ENCODE measurements around the gene BAIAP2L1. TPM values are rescaled to one million over a fixed set of nuclear protein-coding genes. Genes with fewer than 3 reads are reported as not detected.
"Not testable (repeated sequence)": the region's sequence is repeated elsewhere in the genome, so short reads cannot be mapped to it uniquely, and the experiment has no call there.

Gene BAIAP2L1
- total RNA-seq, 1 experiment from 2014 or later, result 60.9 TPM

GRCh38 chr7:98418636-98419315 is 17.9 kb upstream of the BAIAP2L1 start:
- H3K4me1 ChIP-seq, result peaks cover 38% of the 10 kb centered on the region
- ChIA-PET POLR2A (interaction anchor here (1.4 kb wide), 1 partner anchor 11 kb away, joined by 3 read pairs; no protein-coding TSS in a partner anchor), CTCF (interaction anchor here (0.7 to 1.2 kb wide), 2 partner anchors 17 to 1940 kb away, joined by 4 read pairs; no protein-coding TSS in a partner anchor)
- intact Hi-C loops (cut with micrococcal nuclease; ENCODE audit: unreplicated experiment), result no loop called here
- peak; percentile 86 to 97 for DNase-seq
- TF ChIP-seq, protein P1, sequence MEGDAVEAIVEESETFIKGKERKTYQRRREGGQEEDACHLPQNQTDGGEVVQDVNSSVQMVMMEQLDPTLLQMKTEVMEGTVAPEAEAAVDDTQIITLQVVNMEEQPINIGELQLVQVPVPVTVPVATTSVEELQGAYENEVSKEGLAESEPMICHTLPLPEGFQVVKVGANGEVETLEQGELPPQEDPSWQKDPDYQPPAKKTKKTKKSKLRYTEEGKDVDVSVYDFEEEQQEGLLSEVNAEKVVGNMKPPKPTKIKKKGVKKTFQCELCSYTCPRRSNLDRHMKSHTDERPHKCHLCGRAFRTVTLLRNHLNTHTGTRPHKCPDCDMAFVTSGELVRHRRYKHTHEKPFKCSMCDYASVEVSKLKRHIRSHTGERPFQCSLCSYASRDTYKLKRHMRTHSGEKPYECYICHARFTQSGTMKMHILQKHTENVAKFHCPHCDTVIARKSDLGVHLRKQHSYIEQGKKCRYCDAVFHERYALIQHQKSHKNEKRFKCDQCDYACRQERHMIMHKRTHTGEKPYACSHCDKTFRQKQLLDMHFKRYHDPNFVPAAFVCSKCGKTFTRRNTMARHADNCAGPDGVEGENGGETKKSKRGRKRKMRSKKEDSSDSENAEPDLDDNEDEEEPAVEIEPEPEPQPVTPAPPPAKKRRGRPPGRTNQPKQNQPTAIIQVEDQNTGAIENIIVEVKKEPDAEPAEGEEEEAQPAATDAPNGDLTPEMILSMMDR (IDR thresholded peaks at IDR 0.05; ENCODE audit: insufficient read depth in 1 of 2, low read depth in 1 of 2, low read length in 1 of 2, severe bottlenecking in 1 of 2, unreplicated experiment in 1 of 2), result no peak
- Mint-ChIP-seq H3K36me3 (ENCODE audit: insufficient read depth, unreplicated experiment) (peaks cover 18% of the 10 kb centered on the region), H3K4me3 (ENCODE audit: unreplicated experiment) (peak overlapping the region; percentile 63), H3K9me3 (ENCODE audit: unreplicated experiment) (peaks cover 10% of the 10 kb centered on the region), H3K27me3 (ENCODE audit: insufficient read depth, unreplicated experiment) (no peaks in the 10 kb centered on the region), H3K4me1 (ENCODE audit: low read depth, unreplicated experiment) (peaks cover 23% of the 10 kb centered on the region), H3K27ac (ENCODE audit: unreplicated experiment) (peak overlapping the region; percentile 98)
- TSS peak; percentile 77 for BruUV-seq (replicated peaks)
- H3K36me3 ChIP-seq (ENCODE audit: control insufficient read depth, insufficient read depth, low read length), result no peaks in the 10 kb centered on the region
- H3K27me3 ChIP-seq (replicated peaks; ENCODE audit: control insufficient read depth, insufficient read depth, low read length), result no peaks in the 10 kb centered on the region
- H3K4me3 ChIP-seq (ENCODE audit: low read depth, low read length), result no peak overlapping the region
- H3K9me3 ChIP-seq, result no peaks in the 10 kb centered on the region

DNA sequence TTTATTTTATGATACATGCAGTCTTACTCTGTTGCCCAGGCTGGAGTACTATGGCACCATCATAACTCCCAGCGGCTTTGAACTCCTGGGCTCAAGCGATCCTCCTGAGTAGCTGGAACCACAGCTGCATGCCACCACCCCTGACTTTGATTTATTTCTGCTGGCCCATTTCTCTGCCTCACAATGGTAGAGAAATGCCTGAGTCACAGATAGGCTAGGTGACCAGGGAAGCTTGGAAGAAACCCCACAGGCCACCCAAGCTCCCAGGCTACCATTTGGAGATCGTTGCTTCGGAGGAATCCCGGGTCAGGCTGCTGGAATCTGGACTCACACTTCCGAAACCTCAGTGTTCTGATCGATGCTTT is 17.4 kb upstream of the BAIAP2L1 start:
- no peaks in the 10 kb centered on the region for H3K27me3 ChIP-seq (replicated peaks; ENCODE audit: control insufficient read depth, insufficient read depth, low read length)
- no peak for DNase-seq
- no peaks in the 10 kb centered on the region for H3K36me3 ChIP-seq (ENCODE audit: control insufficient read depth, insufficient read depth, low read length)
- CTCF ChIA-PET, result interaction anchor here (1.2 to 2.0 kb wide), 2 partner anchors 16 kb away, joined by 4 to 22 read pairs; partner anchors contain the start of gene BAIAP2L1
- H3K4me1 ChIP-seq, result peaks cover 38% of the 10 kb centered on the region
- POLR2A ChIA-PET, result interaction anchor here (1.4 kb wide), 1 partner anchor 10 kb away, joined by 3 read pairs; no protein-coding TSS in a partner anchor
- Mint-ChIP-seq H3K9me3 (ENCODE audit: unreplicated experiment) (peaks cover 4% of the 10 kb centered on the region), H3K4me1 (ENCODE audit: low read depth, unreplicated experiment) (peaks cover 23% of the 10 kb centered on the region), H3K4me3 (ENCODE audit: unreplicated experiment) (peak overlapping the region; percentile 63), H3K27me3 (ENCODE audit: insufficient read depth, unreplicated experiment) (no peaks in the 10 kb centered on the region), H3K36me3 (ENCODE audit: insufficient read depth, unreplicated experiment) (peaks cover 18% of the 10 kb centered on the region), H3K27ac (ENCODE audit: unreplicated experiment) (peak overlapping the region; percentile 98)
- TSS peak; percentile 78 for BruUV-seq (replicated peaks)
- no peak overlapping the region for H3K4me3 ChIP-seq (ENCODE audit: low read depth, low read length)
- H3K9me3 ChIP-seq, result no peaks in the 10 kb centered on the region
- TF ChIP-seq, protein P1 (IDR thresholded peaks at IDR 0.05; ENCODE audit: insufficient read depth in 1 of 2, low read depth in 1 of 2, low read length in 1 of 2, severe bottlenecking in 1 of 2, unreplicated experiment in 1 of 2), result no peak
- intact Hi-C loops (cut with micrococcal nuclease; ENCODE audit: unreplicated experiment), result no loop called here

- H3K4me3 ChIP-seq (ENCODE audit: low read depth, low read length); H3K36me3 ChIP-seq (ENCODE audit: control insufficient read depth, insufficient read depth, low read length); H3K27me3 Mint-ChIP-seq (ENCODE audit: insufficient read depth, unreplicated experiment); intact Hi-C loops (cut with micrococcal nuclease; ENCODE audit: unreplicated experiment); H3K9me3 Mint-ChIP-seq (ENCODE audit: unreplicated experiment); H3K27me3 ChIP-seq (replicated peaks; ENCODE audit: control insufficient read depth, insufficient read depth, low read length); H3K9me3 ChIP-seq; BruUV-seq (replicated peaks): not testable (repeated sequence)
- H3K4me1 ChIP-seq, result peaks cover 38% of the 10 kb centered on the region
- POLR2A ChIA-PET, result interaction anchor here (0.6 to 1.5 kb wide), 6 partner anchors 10 to 1183 kb away, joined by 3 to 7 read pairs (median 3); partner anchors contain the start of gene BAIAP2L1
- peaks cover 18% of the 10 kb centered on the region for H3K36me3 Mint-ChIP-seq (ENCODE audit: insufficient read depth, unreplicated experiment)
- peaks cover 23% of the 10 kb centered on the region for H3K4me1 Mint-ChIP-seq (ENCODE audit: low read depth, unreplicated experiment)
- peak overlapping the region; percentile 98 for H3K27ac Mint-ChIP-seq (ENCODE audit: unreplicated experiment)
- DNase-seq, result peak; percentile 85 to 89
- H3K4me3 Mint-ChIP-seq (ENCODE audit: unreplicated experiment), result peak overlapping the region; percentile 45
- CTCF ChIA-PET, result interaction anchor here (0.7 to 2.0 kb wide), 5 partner anchors 16 to 353 kb away, joined by 3 to 22 read pairs (median 3); partner anchors contain the start of gene BAIAP2L1
Measured at GRCh38 chr7:98417604-98418270, 16.8 kb upstream of the BAIAP2L1 start.
